Neural progenitor cell (in vitro differentiated cells): Measurements from ENCODE around the gene HLA-DQA2. TPM values are rescaled to one million over a fixed set of nuclear protein-coding genes. Genes with fewer than 3 reads are reported as not detected.

Source experiments
- DNase-seq: peaks from one replicate; pipeline ENCODE4 v3.0.0-alpha.2; 2016; ENCODE audit warnings: low spot score
- H2AFZ ChIP-seq: fragments of 200-600 bp; sonication (generic); replicated peaks from 2 replicates; pipeline ENCODE4 v1.6.1; 2016; ENCODE audit warnings: antibody characterized with exemption
- H3F3A ChIP-seq: fragments of 200-600 bp; sonication (generic); 2 replicates; pipeline ENCODE4 v1.6.1; 2016; ENCODE audit warnings: antibody characterized with exemption, low read depth
- H3K27ac ChIP-seq: fragments of 200-600 bp; sonication (generic); 2 replicates; pipeline ENCODE4 v1.5.1; 2016; ENCODE audit warnings: mild to moderate bottlenecking
- H3K27me3 ChIP-seq: fragments of 200-600 bp; sonication (generic); 2 replicates; pipeline ENCODE4 v1.6.1; 2016; ENCODE audit warnings: mild to moderate bottlenecking, moderate library complexity
- H3K36me3 ChIP-seq: fragments of 200-600 bp; sonication (generic); 2 replicates; pipeline ENCODE4 v1.5.1; 2016
- H3K4me1 ChIP-seq: fragments of 200-600 bp; sonication (generic); 2 replicates; pipeline ENCODE4 v1.6.1; 2016; ENCODE audit warnings: mixed run types
- H3K4me2 ChIP-seq: fragments of 200-600 bp; sonication (generic); 2 replicates; pipeline ENCODE4 v1.6.1; 2016
- H3K4me3 ChIP-seq: fragments of 200-600 bp; sonication (generic); 2 replicates; pipeline ENCODE4 v1.5.1; 2016
- H3K79me2 ChIP-seq: fragments of 200-600 bp; sonication (generic); 2 replicates; pipeline ENCODE4 v1.6.1; 2016; ENCODE audit warnings: low read depth
- H3K9ac ChIP-seq: fragments of 200-600 bp; sonication (generic); 2 replicates; pipeline ENCODE4 v1.6.1; 2016
- H3K9me3 ChIP-seq: fragments of 200-600 bp; sonication (generic); 2 replicates; pipeline ENCODE4 v1.5.1; 2016; ENCODE audit warnings: low read depth
- H4K20me1 ChIP-seq: fragments of 200-600 bp; sonication (generic); 2 replicates; pipeline ENCODE4 v1.6.1; 2016; ENCODE audit warnings: low read depth
- H3K27ac Mint-ChIP-seq: 3 replicates; pipeline ENCODE4 v1.8.0; 2021; ENCODE audit warnings: mixed read lengths
- H3K27me3 Mint-ChIP-seq: 2 replicates; pipeline ENCODE4 v1.8.0; 2022; ENCODE audit warnings: low read depth, mild to moderate bottlenecking, inconsistent platforms, moderate library complexity, mixed read lengths; ENCODE audit not compliant: insufficient read depth
- H3K36me3 Mint-ChIP-seq: 3 replicates; pipeline ENCODE4 v1.8.0; 2021; ENCODE audit warnings: mixed read lengths
- H3K4me1 Mint-ChIP-seq: 3 replicates; pipeline ENCODE4 v1.8.0; 2021; ENCODE audit warnings: mixed read lengths
- H3K4me3 Mint-ChIP-seq: 3 replicates; pipeline ENCODE4 v1.8.0; 2021; ENCODE audit warnings: mild to moderate bottlenecking, moderate library complexity, mixed read lengths
- H3K9me3 Mint-ChIP-seq: 3 replicates; pipeline ENCODE4 v1.8.0; 2020; ENCODE audit warnings: mixed read lengths
- EZH2 ChIP-seq: fragments of 200-600 bp; sonication (generic); IDR thresholded peaks from 2 replicates; pipeline ENCODE4 v1.6.1; 2017; ENCODE audit warnings: antibody characterized with exemption, mild to moderate bottlenecking, moderate library complexity
- EZH2phosphoT487 ChIP-seq: fragments of 200-600 bp; sonication (generic); IDR thresholded peaks from 2 replicates; pipeline ENCODE4 v1.6.1; 2017; ENCODE audit warnings: antibody characterized with exemption
- total RNA-seq: library from RNA; depleted of rRNA; stranded (reverse); fragments of >200 nt; gene quantifications from 2 replicates; pipeline ENCODE4 v1.2.3, GENCODE V29; 2015; ENCODE audit warnings: low replicate concordance
- TF ChIP-seq, protein P1 (sequence below): fragments of 200-600 bp; sonication (generic); IDR thresholded peaks from 2 replicates; pipeline ENCODE4 v1.5.1; 2017; ENCODE audit warnings: antibody characterized with exemption, mild to moderate bottlenecking

HLA-DQA2 gene
- total RNA-seq, 1 donor from 2014 or later, result not detected

- Histone ChIP-seq H3K9me3 (no peaks in the 10 kb centered on the region), H3K36me3 (no peaks in the 10 kb centered on the region), H3K4me3 (no peak overlapping the region), H3K9ac (no peak overlapping the region), H3K79me2 (no peaks in the 10 kb centered on the region), H3K4me1 (no peaks in the 10 kb centered on the region), H3K4me2 (no peak overlapping the region), H3K27me3 (no peaks in the 10 kb centered on the region), H2AFZ (no peak overlapping the region), H3F3A (no peaks in the 10 kb centered on the region), H4K20me1 (no peaks in the 10 kb centered on the region), H3K27ac (no peak overlapping the region)
- no peak for DNase-seq
- H3K4me3 Mint-ChIP-seq, result no peak overlapping the region
- no peaks in the 10 kb centered on the region for H3K4me1 Mint-ChIP-seq
- H3K36me3 Mint-ChIP-seq, result no peaks in the 10 kb centered on the region
- no peaks in the 10 kb centered on the region for H3K9me3 Mint-ChIP-seq
- H3K27me3 Mint-ChIP-seq, result no peaks in the 10 kb centered on the region
- TF ChIP-seq EZH2phosphoT487, result no peak
- no peak for TF ChIP-seq EZH2
- TF ChIP-seq, protein P1, sequence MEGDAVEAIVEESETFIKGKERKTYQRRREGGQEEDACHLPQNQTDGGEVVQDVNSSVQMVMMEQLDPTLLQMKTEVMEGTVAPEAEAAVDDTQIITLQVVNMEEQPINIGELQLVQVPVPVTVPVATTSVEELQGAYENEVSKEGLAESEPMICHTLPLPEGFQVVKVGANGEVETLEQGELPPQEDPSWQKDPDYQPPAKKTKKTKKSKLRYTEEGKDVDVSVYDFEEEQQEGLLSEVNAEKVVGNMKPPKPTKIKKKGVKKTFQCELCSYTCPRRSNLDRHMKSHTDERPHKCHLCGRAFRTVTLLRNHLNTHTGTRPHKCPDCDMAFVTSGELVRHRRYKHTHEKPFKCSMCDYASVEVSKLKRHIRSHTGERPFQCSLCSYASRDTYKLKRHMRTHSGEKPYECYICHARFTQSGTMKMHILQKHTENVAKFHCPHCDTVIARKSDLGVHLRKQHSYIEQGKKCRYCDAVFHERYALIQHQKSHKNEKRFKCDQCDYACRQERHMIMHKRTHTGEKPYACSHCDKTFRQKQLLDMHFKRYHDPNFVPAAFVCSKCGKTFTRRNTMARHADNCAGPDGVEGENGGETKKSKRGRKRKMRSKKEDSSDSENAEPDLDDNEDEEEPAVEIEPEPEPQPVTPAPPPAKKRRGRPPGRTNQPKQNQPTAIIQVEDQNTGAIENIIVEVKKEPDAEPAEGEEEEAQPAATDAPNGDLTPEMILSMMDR, result no peak
- H3K27ac Mint-ChIP-seq, result no peak overlapping the region
These were observed 27.9 kb upstream of the HLA-DQA2 start for GRCh38 chr6:32713241-32713640.

GRCh38 chr6:32716396-32716795 lies 24.8 kb upstream of the HLA-DQA2 start:
- no peaks in the 10 kb centered on the region for H3K4me1 Mint-ChIP-seq

GRCh38 chr6:32718879-32719278 lies 22.3 kb upstream of the HLA-DQA2 start:
- Histone ChIP-seq H3K4me2 (no peak overlapping the region), H3K36me3 (no peaks in the 10 kb centered on the region), H3K27me3 (no peaks in the 10 kb centered on the region), H3K9ac (no peak overlapping the region), H3K9me3 (no peaks in the 10 kb centered on the region), H2AFZ (no peak overlapping the region), H3F3A (no peaks in the 10 kb centered on the region), H3K4me3 (no peak overlapping the region), H4K20me1 (no peaks in the 10 kb centered on the region), H3K4me1 (no peaks in the 10 kb centered on the region), H3K79me2 (no peaks in the 10 kb centered on the region), H3K27ac (no peak overlapping the region)
- Mint-ChIP-seq H3K9me3 (no peaks in the 10 kb centered on the region), H3K4me3 (no peak overlapping the region), H3K27ac (no peak overlapping the region), H3K4me1 (no peaks in the 10 kb centered on the region), H3K36me3 (no peaks in the 10 kb centered on the region), H3K27me3 (peaks cover 3% of the 10 kb centered on the region)
- TF ChIP-seq EZH2phosphoT487 (no peak), EZH2 (no peak)
- TF ChIP-seq, protein P1, result no peak
- no peak for DNase-seq

More at GRCh38 chr6:32716396-32716795, 24.8 kb upstream of the HLA-DQA2 start:
- H3K4me1 ChIP-seq, result no peaks in the 10 kb centered on the region
- H3K4me3 ChIP-seq, result no peak overlapping the region
- no peak overlapping the region for H3K9ac ChIP-seq
- H3K9me3 ChIP-seq, result no peaks in the 10 kb centered on the region
- Mint-ChIP-seq H3K4me3 (no peak overlapping the region), H3K9me3 (no peaks in the 10 kb centered on the region), H3K27ac (no peak overlapping the region), H3K36me3 (no peaks in the 10 kb centered on the region), H3K27me3 (peaks cover 3% of the 10 kb centered on the region)
- no peaks in the 10 kb centered on the region for H3K27me3 ChIP-seq
- no peak overlapping the region for H3K4me2 ChIP-seq
- no peaks in the 10 kb centered on the region for H3K36me3 ChIP-seq
- no peaks in the 10 kb centered on the region for H3F3A ChIP-seq
- no peak overlapping the region for H3K27ac ChIP-seq
- H2AFZ ChIP-seq, result no peak overlapping the region
- DNase-seq, result no peak
- H3K79me2 ChIP-seq, result no peaks in the 10 kb centered on the region
- H4K20me1 ChIP-seq, result no peaks in the 10 kb centered on the region
- TF ChIP-seq EZH2phosphoT487, result no peak
- no peak for TF ChIP-seq EZH2
- TF ChIP-seq, protein P1, result no peak
